ENCODE measurements around the gene MICB. TPM values are rescaled to one million over a fixed set of nuclear protein-coding genes. Genes with fewer than 3 reads are reported as not detected.

Gene MICB
- total and polyA plus RNA-seq, 7 donors: 0.71 to 7.7 (median 1.5) TPM

- 56 to 83% methylated on average over 14 of the region's 14 CpGs for WGBS, 2 donors
These were observed 60.9 kb downstream of the MICB start for GRCh38 chr6:31558631-31559500.

GRCh38 chr6:31559606-31559957 lies 61.6 kb downstream of the MICB start:
- no peak overlapping the region for H3K4me3 ChIP-seq
- intact Hi-C loops (cut with DNase I): no loop called here
- 50 to 65% methylated on average over 4 of the region's 4 CpGs for WGBS, 2 donors
- no peak for TF ChIP-seq POLR2AphosphoS5 (IDR thresholded peaks at IDR 0.05)
- no peak for TF ChIP-seq CTCF (IDR thresholded peaks at IDR 0.05)
- no peak for TF ChIP-seq EP300 (IDR thresholded peaks at IDR 0.05)
- no peak for TF ChIP-seq POLR2A (IDR thresholded peaks at IDR 0.05)
- peaks cover 11 to 45% (median 20%) of the 10 kb centered on the region in 4 donors for H3K36me3 ChIP-seq
- DNase-seq: no peak
- H3K9me3 ChIP-seq: no peaks in the 10 kb centered on the region
- no peaks in the 10 kb centered on the region for H3K27me3 ChIP-seq
- H3K4me1 ChIP-seq: peaks cover 0 to 20% (median 5%) of the 10 kb centered on the region in 4 donors
- H3K27ac ChIP-seq: peak overlapping the region; percentile 40 to 55 (median 48)

More at GRCh38 chr6:31558631-31559500, 60.9 kb downstream of the MICB start:
- DNase-seq: peak; percentile 69
- Histone ChIP-seq H3K27ac (peak overlapping the region in 3 of 4 donors; percentile 40 to 55 (median 54)), H3K9me3 (no peaks in the 10 kb centered on the region), H3K27me3 (no peaks in the 10 kb centered on the region), H3K4me3 (no peak overlapping the region), H3K4me1 (peaks cover 0 to 20% (median 5%) of the 10 kb centered on the region in 4 donors), H3K36me3 (peaks cover 11 to 52% (median 20%) of the 10 kb centered on the region in 4 donors)
- no peak for TF ChIP-seq CTCF (IDR thresholded peaks at IDR 0.05)
- intact Hi-C loops (cut with DNase I): loop anchor here (1.0 kb wide), 1 partner anchor 10 kb away; no protein-coding TSS in a partner anchor

- intact Hi-C loops (cut with DNase I): no loop called here
- Histone ChIP-seq H3K4me3 (no peak overlapping the region), H3K9me3 (no peaks in the 10 kb centered on the region), H3K27ac (peak overlapping the region; percentile 40 to 55 (median 48)), H3K4me1 (peaks cover 0 to 20% (median 5%) of the 10 kb centered on the region in 4 donors), H3K36me3 (peaks cover 11 to 40% (median 20%) of the 10 kb centered on the region in 4 donors), H3K27me3 (no peaks in the 10 kb centered on the region)
- peak; percentile 73 for DNase-seq
- peak in 2 of 4 donors; percentile 24 to 48 for TF ChIP-seq POLR2AphosphoS5 (IDR thresholded peaks at IDR 0.05)
- TF ChIP-seq EP300 (IDR thresholded peaks at IDR 0.05): no peak
- 43 to 83% methylated on average over 7 of the region's 7 CpGs for WGBS, 2 donors
These were observed 62.2 kb downstream of the MICB start for GRCh38 chr6:31559958-31560696.

GRCh38 chr6:31560697-31561058 lies 62.7 kb downstream of the MICB start:
- Histone ChIP-seq H3K36me3 (peaks cover 11 to 40% (median 20%) of the 10 kb centered on the region in 4 donors), H3K4me1 (peaks cover 0 to 20% (median 5%) of the 10 kb centered on the region in 4 donors), H3K27me3 (no peaks in the 10 kb centered on the region), H3K9me3 (no peaks in the 10 kb centered on the region), H3K27ac (peak overlapping the region; percentile 40 to 55 (median 48)), H3K4me3 (no peak overlapping the region)
- TF ChIP-seq EP300 (IDR thresholded peaks at IDR 0.05) (no peak), POLR2A (IDR thresholded peaks at IDR 0.05) (no peak), CTCF (IDR thresholded peaks at IDR 0.05) (no peak), POLR2AphosphoS5 (IDR thresholded peaks at IDR 0.05) (no peak)
- DNase-seq: no peak
- intact Hi-C loops (cut with DNase I): loop anchor here (1.0 kb wide), 1 partner anchor 41 kb away; no protein-coding TSS in a partner anchor

Small RNA genes lying within 50 kb of the gene (small RNA-seq; reads per million reads assigned to genes)
- gene AL663061.1: 0 reads per million in 3 donors
- gene RF00019: 0 reads per million in 3 donors
- gene SNORD117: 215 to 686 (median 682) reads per million in 3 donors
- 0 reads per million in 3 donors for gene SNORD84

Other genes with a start within 250 kb of the MICB start
- gene HLA-C, start 226.1 kb upstream of the MICB start, total RNA-seq: 100 to 1,000 TPM; 129 to 351 (median 273) TPM
- gene HLA-C, start 226.1 kb upstream of the MICB start, polyA plus RNA-seq: 100 to 1,000 TPM; 166 to 907 (median 437) TPM
- gene HLA-B, start 141.0 kb upstream of the MICB start, total RNA-seq: 100 to 1,000 TPM; 346 to 491 (median 365) TPM
- gene HLA-B, start 141.0 kb upstream of the MICB start, polyA plus RNA-seq: 1,000 to 10,000 TPM in 2 of 3 donors, 100 to 1,000 TPM in 1; 279 to 3,047 (median 1,275) TPM
- gene MICA, start 94.5 kb upstream of the MICB start, total RNA-seq: 10 to 100 TPM; 18.6 to 46.5 (median 27.2) TPM
- 10 to 100 TPM; 13.2 to 24.0 (median 20.3) TPM for gene MICA, start 94.5 kb upstream of the MICB start, polyA plus RNA-seq
- gene MCCD1, start 30.8 kb downstream of the MICB start, total RNA-seq: not detected
- gene MCCD1, start 30.8 kb downstream of the MICB start, polyA plus RNA-seq: not detected
- 100 to 1,000 TPM; 211 to 301 (median 239) TPM for gene DDX39B, start 43.9 kb downstream of the MICB start, total RNA-seq
- gene DDX39B, start 43.9 kb downstream of the MICB start, polyA plus RNA-seq: 100 to 1,000 TPM; 130 to 293 (median 153) TPM
- 1 to 10 TPM; 2.8 to 9.1 (median 5.0) TPM for gene ATP6V1G2, start 48.5 kb downstream of the MICB start, total RNA-seq
- gene ATP6V1G2, start 48.5 kb downstream of the MICB start, polyA plus RNA-seq: 1 to 10 TPM in 1 of 3 donors, not detected in 2; 3.0 TPM
- gene NFKBIL1, start 49.5 kb downstream of the MICB start, total RNA-seq: 10 to 100 TPM; 32.5 to 55.1 (median 36.3) TPM
- 10 to 100 TPM; 18.0 to 31.3 (median 25.2) TPM for gene NFKBIL1, start 49.5 kb downstream of the MICB start, polyA plus RNA-seq
- gene LTA, start 74.1 kb downstream of the MICB start, total RNA-seq: not detected
- gene LTA, start 74.1 kb downstream of the MICB start, polyA plus RNA-seq: 1 to 10 TPM in 1 of 3 donors, not detected in 2; 3.6 TPM
- under 1 TPM in 1 of 4 donors, not detected in 3; 0.33 TPM for gene TNF, start 77.4 kb downstream of the MICB start, total RNA-seq
- gene TNF, start 77.4 kb downstream of the MICB start, polyA plus RNA-seq: 1 to 10 TPM in 1 of 3 donors, under 1 TPM in 2; 0.60 to 2.6 (median 0.92) TPM
- 1 to 10 TPM in 1 of 4 donors, under 1 TPM in 2, not detected in 1; 0.66 to 1.9 (median 0.68) TPM for gene LTB, start 84.3 kb downstream of the MICB start, total RNA-seq
- 10 to 100 TPM in 1 of 3 donors, 1 to 10 TPM in 1, not detected in 1; 2.5 to 90.8 TPM for gene LTB, start 84.3 kb downstream of the MICB start, polyA plus RNA-seq
- gene LST1, start 88.1 kb downstream of the MICB start, total RNA-seq: 10 to 100 TPM in 2 of 4 donors, 1 to 10 TPM in 2; 1.7 to 19.8 (median 10.2) TPM
- gene LST1, start 88.1 kb downstream of the MICB start, polyA plus RNA-seq: 10 to 100 TPM; 17.0 to 34.2 (median 24.7) TPM
- gene NCR3, start 94.9 kb downstream of the MICB start, total RNA-seq: not detected
- 1 to 10 TPM in 1 of 3 donors, under 1 TPM in 1, not detected in 1; 0.92 to 3.4 TPM for gene NCR3, start 94.9 kb downstream of the MICB start, polyA plus RNA-seq
- 10 to 100 TPM; 12.5 to 59.6 (median 36.9) TPM for gene AIF1, start 117.1 kb downstream of the MICB start, total RNA-seq
- gene AIF1, start 117.1 kb downstream of the MICB start, polyA plus RNA-seq: 100 to 1,000 TPM in 2 of 3 donors, 10 to 100 TPM in 1; 61.8 to 133 (median 114) TPM
- gene PRRC2A, start 122.6 kb downstream of the MICB start, total RNA-seq: 10 to 100 TPM; 42.1 to 90.8 (median 54.2) TPM
- gene PRRC2A, start 122.6 kb downstream of the MICB start, polyA plus RNA-seq: 100 to 1,000 TPM in 1 of 3 donors, 10 to 100 TPM in 2; 28.8 to 109 (median 32.1) TPM
- gene BAG6, start 154.5 kb downstream of the MICB start, total RNA-seq: 100 to 1,000 TPM; 119 to 218 (median 144) TPM
- 100 to 1,000 TPM in 2 of 3 donors, 10 to 100 TPM in 1; 99.7 to 231 (median 133) TPM for gene BAG6, start 154.5 kb downstream of the MICB start, polyA plus RNA-seq
- gene APOM, start 157.7 kb downstream of the MICB start, total RNA-seq: 1 to 10 TPM in 3 of 4 donors, not detected in 1; 3.3 to 7.2 (median 3.6) TPM
- gene APOM, start 157.7 kb downstream of the MICB start, polyA plus RNA-seq: 1 to 10 TPM; 2.3 to 3.6 (median 3.6) TPM
- gene C6orf47, start 162.6 kb downstream of the MICB start, total RNA-seq: 10 to 100 TPM; 25.0 to 31.3 (median 26.7) TPM
- 10 to 100 TPM; 22.2 to 32.6 (median 24.5) TPM for gene C6orf47, start 162.6 kb downstream of the MICB start, polyA plus RNA-seq
- 10 to 100 TPM; 17.2 to 29.6 (median 26.4) TPM for gene GPANK1, start 166.9 kb downstream of the MICB start, total RNA-seq
- gene GPANK1, start 166.9 kb downstream of the MICB start, polyA plus RNA-seq: 10 to 100 TPM; 15.3 to 22.8 (median 18.3) TPM
- gene CSNK2B, start 167.9 kb downstream of the MICB start, total RNA-seq: 100 to 1,000 TPM; 188 to 227 (median 209) TPM
- 100 to 1,000 TPM; 198 to 232 (median 206) TPM for gene CSNK2B, start 167.9 kb downstream of the MICB start, polyA plus RNA-seq
- 1 to 10 TPM; 2.8 to 10.0 (median 6.5) TPM for gene LY6G5B, start 171.8 kb downstream of the MICB start, total RNA-seq
- gene LY6G5B, start 171.8 kb downstream of the MICB start, polyA plus RNA-seq: 1 to 10 TPM in 1 of 3 donors, under 1 TPM in 1, not detected in 1; 0.60 to 9.1 TPM
- 1 to 10 TPM in 1 of 4 donors, under 1 TPM in 2, not detected in 1; 0.68 to 1.1 (median 0.99) TPM for gene LY6G5C, start 182.9 kb downstream of the MICB start, total RNA-seq
- gene LY6G5C, start 182.9 kb downstream of the MICB start, polyA plus RNA-seq: 1 to 10 TPM; 1.8 to 3.2 (median 2.7) TPM
- gene ABHD16A, start 205.2 kb downstream of the MICB start, total RNA-seq: 10 to 100 TPM; 37.8 to 63.4 (median 51.6) TPM
- gene ABHD16A, start 205.2 kb downstream of the MICB start, polyA plus RNA-seq: 10 to 100 TPM; 16.9 to 52.0 (median 17.4) TPM
- gene LY6G6F, start 208.7 kb downstream of the MICB start, total RNA-seq: not detected
- gene LY6G6F, start 208.7 kb downstream of the MICB start, polyA plus RNA-seq: not detected
- 10 to 100 TPM in 1 of 4 donors, 1 to 10 TPM in 2, not detected in 1; 2.9 to 21.2 (median 6.4) TPM for gene LY6G6D, start 217.2 kb downstream of the MICB start, total RNA-seq
- gene LY6G6D, start 217.2 kb downstream of the MICB start, polyA plus RNA-seq: 1 to 10 TPM in 1 of 3 donors, under 1 TPM in 1, not detected in 1; 0.31 to 8.4 TPM
- gene LY6G6C, start 223.6 kb downstream of the MICB start, total RNA-seq: not detected
- 1 to 10 TPM in 2 of 3 donors, under 1 TPM in 1; 0.07 to 1.2 (median 1.2) TPM for gene LY6G6C, start 223.6 kb downstream of the MICB start, polyA plus RNA-seq
- gene MPIG6B, start 225.2 kb downstream of the MICB start, total RNA-seq: not detected
- gene MPIG6B, start 225.2 kb downstream of the MICB start, polyA plus RNA-seq: under 1 TPM in 1 of 3 donors, not detected in 2; 0.13 TPM
- gene DDAH2, start 231.2 kb downstream of the MICB start, total RNA-seq: 100 to 1,000 TPM in 2 of 4 donors, 10 to 100 TPM in 2; 86.7 to 146 (median 107) TPM
- 100 to 1,000 TPM; 137 to 340 (median 213) TPM for gene DDAH2, start 231.2 kb downstream of the MICB start, polyA plus RNA-seq
- 100 to 1,000 TPM; 172 to 251 (median 214) TPM for gene CLIC1, start 238.4 kb downstream of the MICB start, total RNA-seq
- 100 to 1,000 TPM; 623 to 668 (median 634) TPM for gene CLIC1, start 238.4 kb downstream of the MICB start, polyA plus RNA-seq
- gene MSH5, start 241.9 kb downstream of the MICB start, total RNA-seq: 10 to 100 TPM in 1 of 4 donors, 1 to 10 TPM in 3; 4.2 to 23.5 (median 5.7) TPM
- gene MSH5, start 241.9 kb downstream of the MICB start, polyA plus RNA-seq: 10 to 100 TPM in 1 of 3 donors, 1 to 10 TPM in 1, not detected in 1; 1.6 to 18.7 TPM

Measured in sigmoid colon (tissue), 7 donors.